ENCODE results near the gene FBXL7.

DNA sequence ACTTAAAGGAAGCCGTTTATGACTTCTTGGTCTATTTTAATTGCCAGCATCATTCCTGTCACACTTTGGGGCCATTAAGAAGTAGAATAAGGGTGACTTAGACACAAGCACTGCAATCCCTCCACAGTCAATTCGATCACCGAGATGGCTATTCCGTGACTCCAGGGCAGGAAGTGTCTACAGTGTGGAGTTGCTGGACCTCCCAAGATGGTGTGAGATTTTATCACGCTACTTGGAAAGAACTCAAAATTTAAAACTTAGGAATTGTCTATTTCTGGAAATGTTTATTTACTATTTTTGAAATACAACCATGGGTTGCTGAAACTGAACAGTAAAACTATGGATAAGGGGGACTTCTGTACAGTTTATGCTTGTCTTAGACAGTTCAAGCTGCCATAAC, 6.2 kb downstream of the FBXL7 start:
- TF ChIP-seq, protein P1, sequence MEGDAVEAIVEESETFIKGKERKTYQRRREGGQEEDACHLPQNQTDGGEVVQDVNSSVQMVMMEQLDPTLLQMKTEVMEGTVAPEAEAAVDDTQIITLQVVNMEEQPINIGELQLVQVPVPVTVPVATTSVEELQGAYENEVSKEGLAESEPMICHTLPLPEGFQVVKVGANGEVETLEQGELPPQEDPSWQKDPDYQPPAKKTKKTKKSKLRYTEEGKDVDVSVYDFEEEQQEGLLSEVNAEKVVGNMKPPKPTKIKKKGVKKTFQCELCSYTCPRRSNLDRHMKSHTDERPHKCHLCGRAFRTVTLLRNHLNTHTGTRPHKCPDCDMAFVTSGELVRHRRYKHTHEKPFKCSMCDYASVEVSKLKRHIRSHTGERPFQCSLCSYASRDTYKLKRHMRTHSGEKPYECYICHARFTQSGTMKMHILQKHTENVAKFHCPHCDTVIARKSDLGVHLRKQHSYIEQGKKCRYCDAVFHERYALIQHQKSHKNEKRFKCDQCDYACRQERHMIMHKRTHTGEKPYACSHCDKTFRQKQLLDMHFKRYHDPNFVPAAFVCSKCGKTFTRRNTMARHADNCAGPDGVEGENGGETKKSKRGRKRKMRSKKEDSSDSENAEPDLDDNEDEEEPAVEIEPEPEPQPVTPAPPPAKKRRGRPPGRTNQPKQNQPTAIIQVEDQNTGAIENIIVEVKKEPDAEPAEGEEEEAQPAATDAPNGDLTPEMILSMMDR (IDR thresholded peaks at IDR 0.05; ENCODE audit: low read depth, low read length): no peak
- TF ChIP-seq POLR2A (IDR thresholded peaks at IDR 0.05; ENCODE audit: extremely low read depth, insufficient read length): no peak
- TF ChIP-seq, protein P2, sequence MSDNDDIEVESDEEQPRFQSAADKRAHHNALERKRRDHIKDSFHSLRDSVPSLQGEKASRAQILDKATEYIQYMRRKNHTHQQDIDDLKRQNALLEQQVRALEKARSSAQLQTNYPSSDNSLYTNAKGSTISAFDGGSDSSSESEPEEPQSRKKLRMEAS (IDR thresholded peaks at IDR 0.05; ENCODE audit: low read depth, low read length): no peak
- no peak for TF ChIP-seq MYC (IDR thresholded peaks at IDR 0.05; ENCODE audit: low read depth, low read length)

All from NB4 (cell line).